GM12878 (cell line): ENCODE results near the gene CMTM2.

ENCODE experiments used
- POLR2A ChIP-seq: IDR thresholded peaks from 2 replicates; pipeline ENCODE4 v1.6.1; 2011; ENCODE audit warnings: low read depth, mild to moderate bottlenecking, low read length
- TF ChIP-seq, protein P1 (sequence below), 3 experiments: IDR thresholded peaks in 2 of 3; conservative IDR thresholded peaks in 1 of 3; 2 replicates each; pipeline ENCODE4 v1.5.1; 2011; ENCODE audit warnings: low read depth in 3 of 3, low read length in 3 of 3, mild to moderate bottlenecking in 3 of 3, control low read depth in 2 of 3, moderate library complexity in 2 of 3, inconsistent platforms in 1 of 3, mixed read lengths in 1 of 3; ENCODE audit not compliant: control insufficient read depth in 2 of 3, insufficient read depth in 1 of 3; ENCODE audit errors: extremely low read depth in 1 of 3

GRCh38 chr16:66605177-66605978, 26.1 kb downstream of the CMTM2 start:
- TF ChIP-seq, protein P1, sequence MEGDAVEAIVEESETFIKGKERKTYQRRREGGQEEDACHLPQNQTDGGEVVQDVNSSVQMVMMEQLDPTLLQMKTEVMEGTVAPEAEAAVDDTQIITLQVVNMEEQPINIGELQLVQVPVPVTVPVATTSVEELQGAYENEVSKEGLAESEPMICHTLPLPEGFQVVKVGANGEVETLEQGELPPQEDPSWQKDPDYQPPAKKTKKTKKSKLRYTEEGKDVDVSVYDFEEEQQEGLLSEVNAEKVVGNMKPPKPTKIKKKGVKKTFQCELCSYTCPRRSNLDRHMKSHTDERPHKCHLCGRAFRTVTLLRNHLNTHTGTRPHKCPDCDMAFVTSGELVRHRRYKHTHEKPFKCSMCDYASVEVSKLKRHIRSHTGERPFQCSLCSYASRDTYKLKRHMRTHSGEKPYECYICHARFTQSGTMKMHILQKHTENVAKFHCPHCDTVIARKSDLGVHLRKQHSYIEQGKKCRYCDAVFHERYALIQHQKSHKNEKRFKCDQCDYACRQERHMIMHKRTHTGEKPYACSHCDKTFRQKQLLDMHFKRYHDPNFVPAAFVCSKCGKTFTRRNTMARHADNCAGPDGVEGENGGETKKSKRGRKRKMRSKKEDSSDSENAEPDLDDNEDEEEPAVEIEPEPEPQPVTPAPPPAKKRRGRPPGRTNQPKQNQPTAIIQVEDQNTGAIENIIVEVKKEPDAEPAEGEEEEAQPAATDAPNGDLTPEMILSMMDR (IDR thresholded peaks at IDR 0.05 in 2 of 3, conservative IDR thresholded peaks at IDR 0.05 in 1 of 3; ENCODE audit: control insufficient read depth in 2 of 3, extremely low read depth in 1 of 3, insufficient read depth in 1 of 3, low read depth in 3 of 3, low read length in 3 of 3) = no peak
- no peak for TF ChIP-seq POLR2A
